Right lobe of liver (tissue), 6 donors: ENCODE results near the gene GAL3ST3. TPM values are rescaled to one million over a fixed set of nuclear protein-coding genes. Genes with fewer than 3 reads are reported as not detected.

Source experiments
- ATAC-seq, 4 donors: fragments of 200-7000 bp; cut with Tn5 transposase; one replicate each; pipeline ENCODE4 v1.9.1; 2020; ENCODE audit warnings: mild to moderate bottlenecking in 4 of 4, moderate library complexity in 4 of 4
- DNase-seq, 3 donors: peaks; one replicate each; pipeline ENCODE4 v3.0.0-alpha.2; 2020
- H3K27ac ChIP-seq, 3 donors: fragments of 200-600 bp; one replicate each; pipeline ENCODE4 v1.8.0; 2022
- H3K27me3 ChIP-seq, 2 donors: fragments of 200-600 bp; one replicate each; pipeline ENCODE4 v1.8.0; 2022
- H3K36me3 ChIP-seq, 4 donors: fragments of 200-600 bp; sonication (generic) in 1 of 4; one replicate each; pipeline versions ENCODE4 v1.5.1 to v1.8.0; 2017 to 2022; ENCODE audit warnings: control low read depth in 1 of 4
- H3K4me1 ChIP-seq, 4 donors: fragments of 200-600 bp; sonication (generic) in 1 of 4; one replicate each; pipeline versions ENCODE4 v1.5.1 to v1.8.0; 2017 to 2022; ENCODE audit warnings: control low read depth in 1 of 4
- H3K4me3 ChIP-seq, 3 donors: fragments of 200-600 bp; one replicate each; pipeline ENCODE4 v1.8.0; 2022
- H3K9me3 ChIP-seq, 4 donors: fragments of 200-600 bp; sonication (generic) in 1 of 4; one replicate each; pipeline versions ENCODE4 v1.5.1 to v1.8.0; 2017 to 2022; ENCODE audit warnings: control low read depth in 1 of 4
- CTCF ChIP-seq, 4 donors: fragments of 200-600 bp in 3 of 4; fragments of 450-650 bp in 1 of 4; IDR thresholded peaks; one replicate each; pipeline versions ENCODE4 v1.5.1 to v1.8.0; 2016 to 2022; ENCODE audit warnings: antibody characterized with exemption in 4 of 4, mild to moderate bottlenecking in 2 of 4
- POLR2A ChIP-seq: fragments of 450-650 bp; IDR thresholded peaks from one replicate; pipeline ENCODE4 v1.6.1; 2017; ENCODE audit warnings: antibody characterized with exemption, mild to moderate bottlenecking
- WGBS: methylation state at CpG from one replicate; pipeline ENCODE4 v1.1.6; 2018; ENCODE audit warnings: low coverage, low lambda C conversion rate; ENCODE audit not compliant: insufficient coverage; ENCODE audit errors: missing lambda C conversion rate; 5-methylcytosine and 5-hydroxymethylcytosine counted together
- intact Hi-C, 2 donors: fragments of 100-400 bp; cut with DNase I; formaldehyde crosslinking; loops; one replicate each; pipeline versions ENCODE4 v1.11.2 to v1.14.1; 2022
- total RNA-seq, 6 experiments: library from RNA; depleted of rRNA in 2 of 6; stranded (reverse); fragments of >200 nt in 2 of 6; fragmentation: NEBNext Ultra II Directional in 3 of 6; extraction: Animal tissue kit (Norgen Biotek cat#: 25700) in 3 of 6; gene quantifications; one replicate each; pipeline versions ENCODE4 v1.1.0 to v1.2.4, GENCODE V29; 2016 to 2023
- donor health status: DM: no; HTN: yes; CAD: no.
- donor health status: DM: no; HTN: no; CAD: no.
- donor health status: DM: no; HTN: no; CAD: no.
- donor health status: DM: no; HTN: yes; CAD: no.
- donor health status: DM: no; HTN: yes; CAD: no.

GAL3ST3 gene
- total RNA-seq, 6 experiments from 2014 or later, result not detected

- peaks cover 0 to 11% (median 3%) of the 10 kb centered on the region in 4 donors for H3K4me1 ChIP-seq
- peaks cover 9 to 32% (median 18%) of the 10 kb centered on the region in 4 donors for H3K36me3 ChIP-seq
- H3K27ac ChIP-seq, result peak overlapping the region in 2 of 3 donors; percentile 94 to 96
- intact Hi-C loops, result no loop called here
- DNase-seq, result no peak
- no peak for ATAC-seq
- no peak for TF ChIP-seq CTCF (IDR thresholded peaks at IDR 0.05)
- TF ChIP-seq POLR2A, result no peak
- 41% methylated on average over 3 of the region's 6 CpGs for WGBS
- no peaks in the 10 kb centered on the region for H3K27me3 ChIP-seq
- H3K4me3 ChIP-seq, result peak overlapping the region; percentile 77 to 88 (median 83)
- no peaks in the 10 kb centered on the region for H3K9me3 ChIP-seq
Measured at GRCh38 chr11:66003291-66003690, 45.7 kb downstream of the GAL3ST3 start.

GRCh38 chr11:66002648-66003225, 46.2 kb downstream of the GAL3ST3 start:
- WGBS, result 0% methylated on average over 4 of the region's 40 CpGs
- ATAC-seq (peak; percentile 80 to 91 (median 84)), DNase-seq (peak; percentile 75 to 87 (median 82))
- TF ChIP-seq CTCF (IDR thresholded peaks at IDR 0.05), result peak in 2 of 4 donors; percentile 11 to 35
- no peak for TF ChIP-seq POLR2A
- Histone ChIP-seq H3K36me3 (peaks cover 10 to 38% (median 23%) of the 10 kb centered on the region in 4 donors), H3K4me1 (peaks cover 0 to 11% (median 3%) of the 10 kb centered on the region in 4 donors), H3K4me3 (peak overlapping the region; percentile 77 to 88 (median 83)), H3K27ac (peak overlapping the region; percentile 94 to 96 (median 94)), H3K27me3 (no peaks in the 10 kb centered on the region), H3K9me3 (no peaks in the 10 kb centered on the region)
- intact Hi-C loops, result no loop called here

GRCh38 chr11:66001942-66002647, 46.9 kb downstream of the GAL3ST3 start, which contains the start of the genes BANF1 and EIF1AD:
Gene BANF1, plus strand, starts transcription at chr11:66002503. Its CDS starts 748 bp downstream, at chr11:66003251.
Gene EIF1AD, minus strand, starts transcription at chr11:66002157. Its CDS starts 1,768 bp downstream, at chr11:66000389.
- H3K4me1 ChIP-seq, result peaks cover 0 to 11% (median 3%) of the 10 kb centered on the region in 4 donors
- ATAC-seq (peak; percentile 89 to 92 (median 91)), DNase-seq (peak; percentile 88 to 94 (median 92))
- intact Hi-C loops, result no loop called here
- TF ChIP-seq POLR2A, result peak; percentile 57
- TF ChIP-seq CTCF (IDR thresholded peaks at IDR 0.05), result no peak
- no peaks in the 10 kb centered on the region for H3K27me3 ChIP-seq
- H3K4me3 ChIP-seq, result peak within 1 kb of the TSS; percentile 77 to 88 (median 83)
- H3K9me3 ChIP-seq, result no peaks in the 10 kb centered on the region
- H3K27ac ChIP-seq, result peak within 1 kb of the TSS; percentile 94 to 96 (median 94)
- WGBS, result under 1% methylated on average over 26 of the region's 55 CpGs
- H3K36me3 ChIP-seq, result peaks cover 10 to 44% (median 26%) of the 10 kb centered on the region in 4 donors

DNA sequence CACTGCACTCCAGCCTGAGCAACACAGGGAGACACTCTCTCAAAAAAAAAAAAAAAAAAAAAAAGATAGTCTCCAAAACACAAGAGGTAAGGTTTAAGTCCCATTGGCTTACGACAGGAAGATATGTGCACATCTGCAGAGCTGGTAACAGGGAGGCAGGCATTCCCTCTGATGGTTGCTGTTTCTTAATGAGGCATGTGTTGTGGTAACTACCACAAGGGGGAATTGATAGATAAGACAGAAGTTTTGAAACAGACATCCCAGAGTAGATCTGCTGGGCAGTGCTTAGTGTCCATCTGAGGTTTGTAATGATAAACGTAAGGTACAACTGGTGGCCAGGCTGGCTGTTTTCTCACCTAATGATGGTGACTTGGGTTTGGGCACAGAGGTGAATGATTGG, 51.7 kb downstream of the GAL3ST3 start:
- Histone ChIP-seq H3K4me3 (no peak overlapping the region), H3K27me3 (no peaks in the 10 kb centered on the region), H3K9me3 (no peaks in the 10 kb centered on the region), H3K36me3 (peaks cover 10 to 41% (median 24%) of the 10 kb centered on the region in 4 donors), H3K27ac (no peak overlapping the region), H3K4me1 (peaks cover 0 to 11% (median 0%) of the 10 kb centered on the region in 4 donors)
- intact Hi-C loops, result no loop called here
- WGBS, result 71% methylated on average over 2 of the region's 2 CpGs
- DNase-seq (no peak), ATAC-seq (no peak)
- no peak for TF ChIP-seq CTCF (IDR thresholded peaks at IDR 0.05)
- no peak for TF ChIP-seq POLR2A
